Activated CD4-positive, alpha-beta T cell treated with anti-CD3 and anti-CD28 coated beads, Interleukin-2, amount 50 U/mL, for 16 hours (primary cell): Measurements from ENCODE around the gene GPR17.

Experiments
- DNase-seq: peaks from one replicate; pipeline ENCODE4 v3.0.0-alpha.2; 2020

The GPR17 gene

GRCh38 chr2:127614731-127615130 is 31.2 kb upstream of the GPR17 start:
- no peak for DNase-seq

GRCh38 chr2:127615511-127616166 is 30.3 kb upstream of the GPR17 start:
- DNase-seq = no peak

- DNase-seq = no peak
These were observed 27.3 kb upstream of the GPR17 start for GRCh38 chr2:127618551-127619202.

DNA sequence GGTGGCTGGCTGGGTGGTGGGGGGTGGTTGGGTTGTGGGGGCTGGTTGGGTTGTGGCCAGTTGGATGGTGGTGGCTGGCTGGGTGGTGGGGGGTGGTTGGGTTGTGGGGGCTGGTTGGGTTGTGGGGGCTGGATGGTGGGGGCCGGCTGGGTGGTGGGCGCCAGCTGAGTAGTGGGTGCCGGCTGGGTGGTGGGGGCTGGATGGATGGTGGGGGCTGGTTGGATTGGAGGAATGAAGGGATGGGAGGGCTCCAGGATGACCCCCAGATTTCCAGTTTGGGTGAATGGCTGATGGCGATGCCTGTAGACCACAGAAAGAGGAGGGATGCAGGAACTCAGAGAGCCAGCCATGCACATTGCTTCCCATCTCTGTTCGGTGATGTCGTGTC is 26.8 kb upstream of the GPR17 start:
- no peak for DNase-seq

- no peak for DNase-seq
These were observed 25.9 kb upstream of the GPR17 start for GRCh38 chr2:127619877-127620705.

- no peak for DNase-seq
These were observed 25.1 kb upstream of the GPR17 start for GRCh38 chr2:127620866-127621265.

DNA sequence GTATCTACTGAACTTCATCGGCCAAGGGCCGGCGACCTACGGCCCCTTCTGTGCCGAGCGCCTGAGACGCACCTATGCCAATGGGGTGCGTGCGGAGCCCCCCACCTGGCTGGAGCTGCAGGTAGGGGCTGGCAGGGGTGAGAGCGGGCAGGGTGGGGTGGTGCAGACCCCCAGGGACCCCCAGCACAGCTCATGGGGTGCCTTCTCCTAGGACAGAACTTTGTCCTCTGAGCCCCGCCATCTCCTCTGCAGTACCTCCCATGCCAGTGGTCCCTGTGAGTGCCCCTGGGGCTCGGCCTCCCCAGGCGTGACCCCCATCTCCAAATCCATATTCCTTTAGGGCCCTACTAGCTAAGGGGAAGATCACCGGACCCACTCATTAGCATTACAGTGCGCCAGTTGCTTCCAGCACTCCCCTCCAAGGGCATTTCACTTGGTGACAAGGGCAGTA is 23.9 kb upstream of the GPR17 start:
- DNase-seq = no peak

DNA sequence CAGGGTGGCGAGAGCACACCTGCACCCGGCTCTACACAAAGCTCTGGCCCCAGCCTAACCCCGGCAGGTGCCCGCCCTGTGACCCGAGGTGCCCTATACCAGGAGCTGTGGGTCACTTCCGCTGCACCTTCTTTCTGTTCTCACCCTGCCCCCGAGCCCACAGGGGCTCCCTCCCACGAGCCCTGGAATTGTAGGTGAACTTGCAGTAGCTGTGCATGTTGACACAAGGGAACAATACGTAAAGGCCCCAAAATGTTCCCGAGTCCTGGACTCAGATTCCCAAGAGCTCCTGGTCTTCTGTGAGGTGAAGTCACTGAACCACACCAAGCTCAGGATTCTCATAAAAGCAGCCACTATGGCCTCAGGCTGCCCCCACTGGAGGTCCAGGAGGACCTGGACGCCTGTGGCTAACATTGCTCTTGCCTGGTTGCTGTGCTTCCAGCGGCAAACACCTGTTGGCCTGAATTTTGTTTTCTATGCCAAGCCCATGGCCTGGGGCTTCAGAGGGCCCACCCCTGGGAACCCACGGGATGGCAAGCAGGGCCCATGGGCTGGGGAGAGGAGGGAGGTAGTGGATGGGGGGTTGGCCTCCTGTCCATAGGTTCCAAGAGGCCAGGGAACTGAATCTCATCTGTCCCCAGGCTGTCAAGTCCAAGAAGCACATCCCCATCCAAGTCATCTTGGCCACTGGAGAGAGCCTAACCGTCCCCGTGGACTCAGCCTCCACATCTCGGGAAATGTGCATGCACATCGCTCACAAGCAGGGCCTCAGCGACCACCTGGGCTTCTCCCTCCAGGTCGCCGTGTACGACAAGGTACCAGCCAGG is 23.2 kb upstream of the GPR17 start:
- DNase-seq = no peak

DNA sequence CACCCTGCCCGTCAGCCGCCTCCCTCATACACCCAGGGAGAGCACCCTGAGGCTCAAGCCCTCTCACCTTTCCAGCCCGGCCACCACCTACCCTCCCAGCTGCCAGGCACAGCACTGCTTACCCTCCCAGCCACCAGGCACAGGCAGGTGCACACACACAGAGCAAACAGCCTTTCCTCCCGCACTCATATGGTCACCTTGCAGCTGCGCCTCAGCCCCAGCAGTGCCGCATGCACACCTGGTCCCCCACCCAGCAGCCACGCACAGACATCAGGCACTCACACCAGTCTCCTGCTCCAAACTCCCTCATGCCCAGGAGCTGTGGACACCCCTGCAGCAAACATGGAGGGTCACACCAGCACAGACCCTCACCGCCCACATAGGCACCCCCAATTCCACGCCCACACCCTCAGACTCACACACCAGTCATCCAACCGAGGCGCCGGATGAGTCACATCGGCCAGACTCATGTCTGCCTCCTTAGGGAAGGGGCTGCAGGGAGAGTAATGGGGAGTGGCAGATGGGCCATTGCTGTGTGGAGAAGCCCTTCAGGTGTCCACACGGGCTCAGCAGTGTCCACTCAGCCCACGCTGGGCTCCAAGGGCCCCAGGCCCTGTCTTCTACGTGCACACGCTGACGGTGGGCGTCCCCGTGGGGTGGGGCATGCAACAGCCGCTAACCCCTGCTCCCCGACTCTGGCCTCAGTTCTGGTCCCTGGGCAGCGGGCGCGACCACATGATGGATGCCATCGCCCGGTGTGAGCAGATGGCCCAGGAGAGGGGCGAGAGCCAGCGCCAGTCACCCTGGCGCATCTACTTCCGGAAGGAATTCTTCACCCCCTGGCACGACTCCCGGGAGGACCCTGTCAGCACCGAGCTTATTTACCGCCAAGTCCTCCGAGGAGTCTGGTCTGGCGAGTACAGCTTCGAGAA is 22.3 kb upstream of the GPR17 start:
- no peak for DNase-seq

- DNase-seq = no peak
These were observed 21.6 kb upstream of the GPR17 start for GRCh38 chr2:127624320-127624755.

- DNase-seq = no peak
These were observed 21.0 kb upstream of the GPR17 start for GRCh38 chr2:127624756-127625571.

GRCh38 chr2:127625572-127625951 is 20.4 kb upstream of the GPR17 start:
- no peak for DNase-seq

GRCh38 chr2:127626175-127626574 is 19.8 kb upstream of the GPR17 start:
- no peak for DNase-seq

DNA sequence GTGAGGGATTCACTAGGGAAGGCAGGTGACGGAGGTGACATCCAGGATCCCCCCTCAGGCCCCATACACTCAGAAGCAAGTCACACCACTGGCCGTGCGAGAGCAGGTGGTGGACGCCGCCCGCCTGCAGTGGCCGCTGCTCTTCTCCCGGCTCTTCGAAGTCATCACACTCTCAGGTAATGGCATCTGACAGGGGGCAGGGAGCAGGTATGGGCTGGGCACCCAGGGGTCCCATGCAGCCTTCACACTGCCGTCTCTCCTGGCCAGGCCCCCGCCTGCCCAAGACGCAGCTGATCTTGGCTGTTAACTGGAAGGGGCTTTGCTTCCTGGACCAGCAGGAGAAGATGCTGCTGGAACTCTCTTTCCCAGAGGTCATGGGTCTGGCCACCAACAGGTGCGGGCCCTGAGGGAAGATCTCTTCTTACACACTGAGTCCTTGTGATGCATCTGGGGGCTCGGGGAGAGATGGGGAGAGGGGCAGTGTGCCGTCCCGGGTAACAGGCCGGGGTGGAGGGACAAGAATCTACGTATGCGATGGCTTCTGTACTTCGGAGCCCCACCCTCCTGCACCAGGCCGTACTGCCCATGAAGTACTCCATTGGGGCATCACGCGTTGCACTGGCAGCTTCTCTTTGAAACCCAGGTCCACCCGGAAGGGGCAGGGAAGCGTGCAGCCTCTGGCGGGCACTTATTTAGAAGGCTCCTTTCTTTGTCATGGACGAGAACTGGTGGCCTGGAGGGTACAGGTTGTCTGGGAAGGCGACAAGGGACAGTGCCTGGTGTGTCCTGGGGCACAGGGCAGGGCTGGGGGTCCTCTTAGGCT is 18.8 kb upstream of the GPR17 start:
- no peak for DNase-seq

DNA sequence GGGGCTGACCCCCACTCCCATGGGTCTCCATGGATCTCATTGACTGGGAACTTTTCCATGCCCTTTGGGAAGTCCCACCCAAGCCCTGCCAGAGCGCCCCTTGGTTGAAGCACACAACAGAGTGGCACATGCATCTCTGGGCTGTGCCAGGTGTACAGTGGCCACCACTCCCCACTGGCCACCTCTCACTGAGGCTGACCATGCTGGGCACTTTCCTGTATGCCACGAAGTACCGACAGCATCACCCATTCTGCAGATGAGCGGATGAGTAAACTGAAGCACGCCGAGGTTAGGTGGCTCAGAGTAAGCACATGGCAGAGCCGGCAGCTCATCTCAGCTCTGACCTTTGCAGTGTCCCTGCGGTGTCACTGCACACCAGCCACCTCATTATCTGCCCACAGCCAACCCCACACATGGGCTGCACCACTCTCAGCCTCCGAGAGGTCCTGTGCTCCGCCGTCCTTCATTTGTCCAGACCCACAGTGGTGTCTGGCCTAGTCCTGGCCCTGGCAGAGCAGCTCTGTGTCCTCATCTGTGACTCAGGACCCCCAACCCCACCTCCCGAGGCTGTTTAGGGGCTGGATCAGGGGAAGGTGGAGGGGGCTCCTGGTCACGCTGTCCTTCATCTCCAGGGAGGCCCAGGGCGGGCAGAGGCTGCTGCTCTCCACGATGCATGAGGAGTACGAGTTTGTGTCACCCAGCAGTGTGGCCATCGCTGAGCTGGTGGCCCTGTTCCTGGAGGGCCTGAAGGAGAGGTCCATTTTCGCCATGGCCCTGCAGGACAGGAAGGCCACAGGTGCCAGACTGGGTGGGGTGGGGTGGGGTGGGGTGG is 18.0 kb upstream of the GPR17 start:
- DNase-seq = no peak

GRCh38 chr2:127628767-127629614 is 17.0 kb upstream of the GPR17 start:
- no peak for DNase-seq

DNA sequence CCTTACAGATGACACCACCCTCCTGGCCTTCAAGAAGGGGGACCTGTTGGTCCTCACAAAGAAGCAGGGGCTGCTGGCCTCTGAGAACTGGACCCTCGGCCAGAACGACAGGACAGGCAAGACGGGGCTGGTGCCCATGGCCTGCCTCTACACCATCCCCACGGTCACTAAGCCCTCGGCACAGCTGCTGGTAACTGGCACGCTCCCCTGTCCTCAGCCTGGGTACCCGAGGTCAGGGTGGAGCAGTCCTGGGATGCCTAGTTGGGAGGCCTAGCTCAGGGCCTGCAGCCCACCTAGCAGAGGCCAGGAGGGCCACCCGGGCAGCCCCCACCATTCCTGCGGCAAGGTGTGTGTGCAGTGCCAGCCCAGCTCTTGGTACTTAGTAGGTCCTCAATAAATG is 16.3 kb upstream of the GPR17 start:
- no peak for DNase-seq
